ENCODE results near the gene RTN4R.

The RTN4R gene

DNA sequence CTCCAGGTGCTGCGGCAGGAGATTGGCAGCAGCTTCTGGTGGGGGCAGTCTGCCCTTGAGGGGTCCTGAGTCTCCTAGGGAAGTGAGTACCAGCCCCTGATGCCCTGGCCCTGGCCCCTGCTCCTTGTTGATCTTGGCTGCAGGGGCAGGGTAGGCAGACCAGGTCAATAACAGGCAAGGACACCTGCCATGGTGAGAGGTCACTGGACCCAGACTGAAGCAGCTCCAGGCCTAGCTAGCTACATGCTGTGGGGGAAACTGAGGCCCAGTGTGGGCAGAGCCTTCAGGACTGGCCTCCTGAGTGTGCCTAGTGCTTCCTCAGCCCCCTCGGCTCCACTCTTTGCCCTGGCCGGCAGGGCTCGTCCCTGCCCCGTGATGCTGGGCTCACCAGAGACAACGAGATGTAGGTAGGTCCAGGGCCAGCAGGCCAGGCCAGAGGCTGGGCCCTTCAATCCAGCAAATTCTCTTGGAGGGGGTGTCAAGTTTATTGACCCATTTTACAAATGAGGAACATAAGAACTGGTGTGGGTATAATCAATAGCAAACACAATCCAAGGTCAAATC, 20.4 kb downstream of the RTN4R start:
- no peak for DNase-seq
- in situ Hi-C loops (cut with HindIII; ENCODE audit: low pct_ligation_motif_present, low pct_unique_long_range_greater_than_20kb, low sequenced_read_pairs): no loop called here

DNA sequence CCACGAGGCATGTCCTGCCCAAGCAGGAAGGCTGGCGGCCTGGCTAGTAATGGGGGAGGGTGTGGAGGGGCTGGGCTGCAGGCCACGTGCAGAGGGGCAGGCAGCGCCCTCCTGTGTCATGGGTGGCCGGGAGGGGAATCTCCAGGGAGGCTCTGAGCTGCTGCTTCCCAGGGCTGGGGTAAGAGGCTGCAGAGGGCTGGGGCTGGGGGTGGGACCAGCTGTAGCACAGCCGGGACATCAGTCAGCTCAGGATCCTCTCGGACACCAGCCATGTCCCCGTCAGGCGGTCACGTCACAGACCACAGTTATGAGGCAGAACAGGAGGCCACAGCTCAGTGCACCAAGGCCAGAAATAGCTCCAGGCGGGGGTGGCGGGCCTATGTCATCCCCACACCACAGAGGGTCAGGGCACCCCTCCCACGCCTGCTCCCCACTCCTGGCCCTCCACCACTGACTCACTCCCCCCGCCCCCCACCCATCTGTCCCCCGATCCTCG, 21.1 kb downstream of the RTN4R start:
- DNase-seq: no peak
- in situ Hi-C loops (cut with HindIII; ENCODE audit: low pct_ligation_motif_present, low pct_unique_long_range_greater_than_20kb, low sequenced_read_pairs): no loop called here

DNA sequence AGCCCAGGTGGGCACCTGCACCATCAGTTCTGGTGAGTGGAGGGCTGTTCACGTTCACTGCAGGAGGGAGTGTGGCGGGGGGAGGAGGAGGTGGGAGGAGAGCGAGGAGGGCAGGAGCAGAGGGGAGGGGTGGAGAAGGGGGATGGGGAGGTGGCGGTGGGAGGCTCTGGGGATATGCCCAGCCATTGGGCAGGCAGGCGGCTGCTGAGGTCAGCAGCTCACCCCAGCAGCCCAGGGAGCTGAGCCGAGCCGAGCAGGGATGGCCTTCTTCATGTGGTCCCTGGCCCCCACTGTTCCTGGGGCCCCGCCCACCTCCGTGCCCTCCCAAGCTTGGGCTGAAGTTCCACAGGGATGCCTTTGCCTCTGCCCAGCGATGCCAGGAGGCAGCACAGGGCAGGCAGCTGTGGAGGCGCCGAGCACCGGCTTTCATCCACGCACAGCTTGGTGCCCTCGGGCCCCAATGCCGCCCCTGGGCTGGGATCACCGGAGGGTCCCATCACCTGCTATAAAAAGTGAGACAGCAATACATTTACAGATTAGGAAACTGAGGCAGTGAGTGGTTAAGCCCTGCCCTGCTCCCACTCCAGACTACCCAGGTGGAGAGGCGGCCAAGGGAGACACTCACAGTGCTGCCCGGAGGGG, 21.6 kb downstream of the RTN4R start:
- in situ Hi-C loops (cut with HindIII; ENCODE audit: low pct_ligation_motif_present, low pct_unique_long_range_greater_than_20kb, low sequenced_read_pairs): no loop called here
- no peak for DNase-seq

DNA sequence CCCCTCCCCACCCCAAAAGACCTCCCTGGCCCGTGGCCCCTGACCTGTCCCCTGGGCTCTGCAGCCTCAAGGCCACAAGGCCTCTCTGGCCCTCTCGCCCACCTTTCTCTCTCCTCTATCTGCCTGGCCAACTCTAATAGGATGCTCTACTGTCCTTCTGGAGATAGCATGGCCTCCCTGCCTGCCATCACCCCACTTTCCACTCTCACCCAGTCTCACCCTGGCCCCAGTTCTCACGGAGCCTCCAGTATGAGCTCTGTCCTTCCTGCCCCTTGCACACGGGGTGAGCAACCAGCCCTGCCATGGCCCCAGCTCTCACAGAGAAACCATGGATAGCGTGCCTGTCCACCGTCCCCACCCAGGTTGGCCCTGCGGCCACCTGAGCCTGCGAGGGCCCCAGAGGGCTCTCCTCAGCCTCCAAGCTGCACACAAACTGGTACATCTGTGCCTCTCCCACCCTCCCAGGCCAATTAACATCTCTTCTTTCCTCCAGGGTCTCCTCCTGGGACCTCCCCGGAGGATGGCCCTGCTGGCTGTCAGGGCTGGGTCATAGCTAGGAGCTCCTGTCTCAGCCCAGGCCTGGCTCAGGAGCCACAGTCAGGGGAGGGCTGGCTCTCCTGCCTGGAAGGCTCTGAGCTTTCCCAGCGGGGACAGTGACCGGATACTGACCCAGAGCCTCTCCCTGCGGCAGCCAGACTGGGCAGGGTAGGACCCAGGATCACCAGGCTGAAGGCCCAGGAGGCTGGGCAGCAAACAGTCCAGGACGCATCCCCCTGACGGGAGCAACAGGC, 22.3 kb downstream of the RTN4R start:
- in situ Hi-C loops (cut with HindIII; ENCODE audit: low pct_ligation_motif_present, low pct_unique_long_range_greater_than_20kb, low sequenced_read_pairs): no loop called here
- DNase-seq: no peak

DNA sequence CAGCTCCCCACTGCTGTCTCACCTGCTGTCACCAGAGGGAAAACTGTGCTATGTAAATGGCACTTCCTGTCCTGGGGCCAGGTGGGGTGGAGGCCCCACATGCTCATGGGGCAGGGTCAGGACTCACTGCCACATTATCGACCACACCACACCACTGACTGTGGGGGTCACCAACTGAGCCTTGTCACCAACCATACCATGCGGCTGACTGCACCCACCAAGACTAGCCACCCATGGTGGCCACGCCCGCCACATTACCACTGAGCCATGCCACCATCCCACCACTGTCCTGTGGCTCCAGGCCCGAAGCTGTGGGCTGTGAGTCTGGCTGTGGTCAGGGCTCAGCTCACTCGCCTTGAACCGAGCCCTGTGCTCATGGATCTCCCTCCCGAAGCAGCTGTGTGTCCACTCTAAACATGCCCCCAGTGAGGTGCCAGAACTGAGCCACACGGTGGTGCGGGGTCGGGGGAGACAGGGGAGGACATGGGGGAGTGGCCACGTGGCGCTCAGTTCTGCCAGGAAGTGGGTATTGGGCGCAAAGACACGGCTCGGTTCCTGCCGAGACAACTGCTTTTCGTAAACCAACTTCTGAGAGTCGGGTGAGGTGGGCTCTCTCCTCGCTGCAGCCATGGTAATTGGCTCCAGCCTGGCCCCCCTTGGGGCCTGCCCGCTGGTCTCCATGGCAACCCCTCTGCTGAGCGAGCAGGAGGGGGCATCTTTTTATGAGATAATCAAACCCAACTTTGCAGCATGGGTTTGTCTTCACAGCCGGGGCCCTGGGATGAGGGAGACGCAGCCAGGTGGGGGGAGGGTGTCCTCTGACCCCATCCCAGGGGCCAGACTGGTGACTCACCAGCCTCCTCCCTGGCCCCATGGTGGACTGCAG, 23.2 kb downstream of the RTN4R start:
- in situ Hi-C loops (cut with HindIII; ENCODE audit: low pct_ligation_motif_present, low pct_unique_long_range_greater_than_20kb, low sequenced_read_pairs): no loop called here
- no peak for DNase-seq

DNA sequence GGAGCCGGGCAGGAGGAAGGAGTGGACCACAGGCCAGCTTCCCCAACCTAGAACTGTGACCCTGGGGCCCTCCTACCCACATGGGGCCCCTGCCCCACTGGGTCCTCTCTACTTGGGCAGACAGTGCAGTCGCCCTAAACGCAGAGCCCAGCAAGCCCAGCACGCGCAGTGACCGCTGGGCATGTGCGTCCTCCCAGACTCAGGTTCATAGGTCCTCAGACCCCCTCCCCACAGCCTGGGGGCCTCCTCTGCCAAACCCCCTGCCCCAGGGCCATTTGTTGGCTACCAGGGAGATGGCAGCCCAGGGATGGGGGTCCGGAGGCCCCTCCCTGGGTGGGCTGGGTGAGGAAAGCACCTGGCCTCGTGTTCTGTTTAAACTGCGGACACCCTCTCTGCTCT, 23.9 kb downstream of the RTN4R start:
- in situ Hi-C loops (cut with HindIII; ENCODE audit: low pct_ligation_motif_present, low pct_unique_long_range_greater_than_20kb, low sequenced_read_pairs): no loop called here
- DNase-seq: no peak

DNA sequence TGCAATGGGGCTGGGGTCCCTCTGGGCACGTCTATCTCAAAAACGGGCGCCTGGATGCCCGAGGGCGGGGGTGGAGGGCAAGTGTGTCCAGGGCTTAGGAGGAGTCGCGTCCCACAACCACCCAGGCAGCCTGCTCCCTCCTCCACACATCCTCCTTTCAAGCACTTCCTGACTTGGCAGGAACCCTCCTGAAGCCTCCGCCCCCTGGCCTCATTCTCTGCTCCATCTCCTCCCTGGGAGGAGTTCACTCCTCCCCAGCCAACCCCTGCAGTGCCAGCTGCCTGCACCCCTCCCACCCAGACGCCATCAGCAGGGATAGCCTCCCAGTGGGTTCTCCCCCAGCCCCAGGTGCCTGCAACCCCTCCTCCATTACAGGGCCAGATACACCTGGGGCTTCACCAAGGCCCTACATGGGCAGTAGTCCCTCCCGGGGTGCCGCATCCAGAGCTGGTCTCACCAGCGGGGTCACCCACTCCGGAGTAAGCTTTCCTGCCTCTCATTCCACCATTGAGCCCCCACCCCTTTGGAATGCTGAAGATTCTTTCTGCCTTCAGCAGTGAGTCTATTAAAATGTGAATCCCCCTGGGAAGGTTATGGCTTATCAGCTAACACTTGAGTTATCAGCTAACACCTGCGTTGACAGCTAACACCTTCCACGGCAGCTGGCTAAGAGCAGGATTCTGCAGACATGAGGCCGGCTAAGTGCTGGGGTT, 24.4 kb downstream of the RTN4R start:
- DNase-seq: peak; percentile 60
- in situ Hi-C loops (cut with HindIII; ENCODE audit: low pct_ligation_motif_present, low pct_unique_long_range_greater_than_20kb, low sequenced_read_pairs): no loop called here

DNA sequence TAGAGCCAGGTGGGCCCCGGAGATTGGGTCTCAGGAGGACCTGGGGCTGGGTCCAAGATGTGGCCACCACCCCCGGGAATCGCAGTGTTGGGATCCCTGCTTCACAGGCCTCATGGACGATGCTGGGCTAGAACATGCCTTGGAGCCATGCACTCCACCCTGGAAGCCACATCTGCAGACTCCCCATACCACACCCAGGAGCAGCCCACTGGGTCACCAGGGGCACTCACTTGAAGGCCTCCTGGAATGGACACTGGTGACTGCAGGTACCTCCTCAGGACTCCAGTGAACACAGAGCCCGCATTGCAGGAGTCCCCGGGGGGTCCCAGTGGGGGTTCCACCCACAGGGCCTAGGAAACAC, 25.0 kb downstream of the RTN4R start:
- DNase-seq: no peak
- in situ Hi-C loops (cut with HindIII; ENCODE audit: low pct_ligation_motif_present, low pct_unique_long_range_greater_than_20kb, low sequenced_read_pairs): no loop called here

DNA sequence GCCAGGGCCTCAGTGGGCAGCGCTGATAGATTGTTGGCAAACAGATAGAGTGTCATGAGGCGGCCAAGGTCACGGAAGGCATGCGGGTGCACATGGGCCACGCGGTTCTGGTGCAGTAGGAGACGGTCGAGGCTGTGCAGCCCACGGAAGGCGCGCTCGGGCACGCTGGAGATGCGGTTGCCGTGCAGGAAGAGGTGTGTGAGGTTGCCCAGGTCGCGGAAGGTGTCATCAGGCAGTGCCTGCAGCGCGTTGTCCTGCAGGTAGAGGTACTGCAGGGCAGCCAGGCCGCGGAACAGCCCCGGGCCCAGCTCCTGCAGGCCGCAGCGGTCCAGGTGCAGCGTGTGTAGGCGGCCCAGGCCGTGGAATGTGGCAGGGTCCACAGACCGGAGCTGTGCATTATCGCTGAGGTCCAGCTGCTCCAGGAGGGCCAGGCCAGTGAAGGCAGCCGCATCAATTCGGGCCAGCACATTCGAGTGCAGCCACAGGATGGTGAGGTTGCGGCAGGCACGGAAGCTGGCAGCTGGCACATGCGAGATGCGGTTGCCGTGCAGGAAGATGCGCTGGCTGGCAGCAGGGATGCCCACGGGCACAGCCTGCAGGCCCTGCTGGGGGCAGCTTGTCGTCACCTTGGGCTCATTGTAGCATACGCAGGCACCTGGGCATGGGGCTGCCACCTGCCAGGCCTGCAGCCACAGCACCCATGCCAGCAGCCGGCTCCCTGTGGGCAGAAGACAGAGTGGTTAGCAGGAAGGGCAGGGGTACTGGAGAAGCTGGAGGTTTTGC, 25.5 kb downstream of the RTN4R start:
- in situ Hi-C loops (cut with HindIII; ENCODE audit: low pct_ligation_motif_present, low pct_unique_long_range_greater_than_20kb, low sequenced_read_pairs): no loop called here
- DNase-seq: no peak

DNA sequence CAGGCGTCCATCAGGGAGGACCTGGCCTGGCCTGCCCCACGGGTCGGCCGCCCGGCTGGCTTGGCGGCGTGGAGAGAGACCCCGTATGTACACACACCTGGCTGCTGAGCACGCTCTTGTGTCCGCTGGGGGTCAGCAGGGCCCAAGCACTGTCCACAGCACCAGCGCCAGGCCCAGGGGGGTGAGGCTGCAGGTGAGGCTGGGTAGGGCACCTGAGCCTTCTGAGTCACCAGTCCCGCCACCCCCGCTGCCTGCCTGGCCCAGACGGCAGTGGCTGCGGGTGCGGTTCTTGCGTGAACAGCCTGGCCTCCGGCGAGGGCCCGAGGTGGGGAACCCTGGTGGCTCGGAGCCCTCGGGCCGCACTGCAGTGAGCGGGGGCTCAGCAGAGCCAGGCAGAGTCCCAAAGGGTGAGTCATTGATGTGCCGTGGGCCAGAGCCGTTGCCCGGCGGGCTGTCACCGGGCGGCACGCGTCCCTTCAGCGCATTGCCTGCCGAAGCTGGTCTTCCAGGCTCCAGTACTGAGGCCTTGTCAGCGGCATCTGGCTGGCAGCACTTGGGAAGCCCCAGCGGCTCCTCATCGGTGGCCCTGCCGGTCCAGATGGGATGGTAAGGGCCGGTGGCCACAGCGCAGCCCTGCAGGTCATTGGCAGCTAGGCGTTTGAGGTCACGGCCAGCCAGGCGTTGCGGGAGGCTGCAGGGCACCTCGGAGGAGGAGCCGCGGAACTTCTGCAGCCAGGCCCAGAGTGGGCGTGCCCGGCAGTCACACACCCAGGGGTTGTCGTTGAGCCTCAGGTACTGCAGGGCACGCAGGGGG, 26.3 kb downstream of the RTN4R start:
- no peak for DNase-seq
- in situ Hi-C loops (cut with HindIII; ENCODE audit: low pct_ligation_motif_present, low pct_unique_long_range_greater_than_20kb, low sequenced_read_pairs): no loop called here

DNA sequence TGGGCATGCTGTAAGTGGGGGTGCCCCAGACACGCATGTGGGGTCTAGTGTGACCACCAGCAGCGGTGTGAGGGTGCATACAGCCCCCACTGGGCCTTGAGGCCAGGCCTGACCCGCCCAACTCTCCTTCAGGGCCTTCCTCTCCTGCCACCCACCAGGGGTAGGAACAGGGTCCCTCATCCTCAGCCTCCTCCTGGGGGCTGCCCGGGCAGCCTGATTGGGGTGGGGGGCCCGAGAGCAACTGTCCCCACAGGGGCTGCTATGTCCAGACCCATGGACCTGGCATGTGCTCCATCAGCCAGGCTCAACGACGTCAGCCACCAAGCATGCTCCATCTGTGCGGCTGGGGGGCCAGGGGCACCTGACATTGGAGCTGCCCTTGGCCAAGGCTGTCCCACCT, 27.2 kb downstream of the RTN4R start:
- in situ Hi-C loops (cut with HindIII; ENCODE audit: low pct_ligation_motif_present, low pct_unique_long_range_greater_than_20kb, low sequenced_read_pairs): no loop called here
- DNase-seq: no peak

DNA sequence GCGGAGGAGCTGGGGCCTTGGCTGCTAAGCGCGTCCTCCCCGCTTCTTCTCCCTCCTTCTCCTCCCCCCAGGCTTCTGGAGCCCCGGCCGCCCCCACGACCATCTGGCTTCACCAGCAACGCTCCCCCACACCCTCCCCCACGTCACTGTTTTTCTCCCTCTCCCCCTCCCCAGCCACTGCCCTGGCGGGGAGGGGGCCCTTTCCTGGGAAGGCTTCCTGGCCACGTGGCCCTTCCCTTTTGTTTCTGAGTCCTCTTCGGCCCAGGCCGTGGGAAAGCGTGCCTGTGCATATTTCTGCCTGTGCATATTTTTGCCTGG, 27.7 kb downstream of the RTN4R start:
- no peak for DNase-seq
- in situ Hi-C loops (cut with HindIII; ENCODE audit: low pct_ligation_motif_present, low pct_unique_long_range_greater_than_20kb, low sequenced_read_pairs): no loop called here

DNA sequence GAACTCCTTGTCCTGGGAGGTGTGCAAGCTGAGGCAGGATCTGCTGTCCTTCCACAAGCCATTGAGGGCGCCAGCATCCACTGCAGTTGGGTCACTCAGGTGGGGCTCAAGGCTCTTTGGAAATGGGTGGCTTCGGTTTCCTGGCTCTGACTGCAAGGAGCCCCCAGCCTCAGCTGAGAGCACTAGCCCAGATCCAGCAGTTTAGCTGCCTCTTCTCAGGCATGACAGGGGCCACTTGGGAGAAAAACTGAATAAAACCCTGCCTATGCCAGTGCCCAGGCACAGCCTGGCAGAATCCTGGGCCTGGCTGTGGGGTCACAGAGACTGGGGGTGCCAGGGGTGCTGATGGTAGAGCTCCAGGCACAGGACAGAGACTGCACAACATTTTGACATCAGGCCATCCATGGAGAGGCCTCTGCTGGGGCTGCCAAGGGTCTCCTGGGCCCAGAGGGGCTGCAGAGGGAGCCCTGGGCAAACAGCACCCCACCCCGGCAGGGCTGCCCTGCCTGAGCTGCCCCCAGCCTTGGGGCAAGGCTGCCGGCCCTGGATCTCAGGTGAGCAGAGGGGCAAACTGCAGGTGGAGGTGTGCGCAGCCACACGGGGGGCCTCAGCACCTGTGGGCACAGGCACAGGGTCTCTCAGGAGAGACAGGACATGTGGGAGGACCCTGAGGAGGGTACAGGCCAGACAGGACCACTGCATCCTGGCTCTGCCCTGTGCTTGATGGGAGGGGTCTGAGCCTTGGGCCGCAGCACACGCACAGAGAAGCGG, 28.3 kb downstream of the RTN4R start:
- in situ Hi-C loops (cut with HindIII; ENCODE audit: low pct_ligation_motif_present, low pct_unique_long_range_greater_than_20kb, low sequenced_read_pairs): no loop called here
- DNase-seq: no peak

DNA sequence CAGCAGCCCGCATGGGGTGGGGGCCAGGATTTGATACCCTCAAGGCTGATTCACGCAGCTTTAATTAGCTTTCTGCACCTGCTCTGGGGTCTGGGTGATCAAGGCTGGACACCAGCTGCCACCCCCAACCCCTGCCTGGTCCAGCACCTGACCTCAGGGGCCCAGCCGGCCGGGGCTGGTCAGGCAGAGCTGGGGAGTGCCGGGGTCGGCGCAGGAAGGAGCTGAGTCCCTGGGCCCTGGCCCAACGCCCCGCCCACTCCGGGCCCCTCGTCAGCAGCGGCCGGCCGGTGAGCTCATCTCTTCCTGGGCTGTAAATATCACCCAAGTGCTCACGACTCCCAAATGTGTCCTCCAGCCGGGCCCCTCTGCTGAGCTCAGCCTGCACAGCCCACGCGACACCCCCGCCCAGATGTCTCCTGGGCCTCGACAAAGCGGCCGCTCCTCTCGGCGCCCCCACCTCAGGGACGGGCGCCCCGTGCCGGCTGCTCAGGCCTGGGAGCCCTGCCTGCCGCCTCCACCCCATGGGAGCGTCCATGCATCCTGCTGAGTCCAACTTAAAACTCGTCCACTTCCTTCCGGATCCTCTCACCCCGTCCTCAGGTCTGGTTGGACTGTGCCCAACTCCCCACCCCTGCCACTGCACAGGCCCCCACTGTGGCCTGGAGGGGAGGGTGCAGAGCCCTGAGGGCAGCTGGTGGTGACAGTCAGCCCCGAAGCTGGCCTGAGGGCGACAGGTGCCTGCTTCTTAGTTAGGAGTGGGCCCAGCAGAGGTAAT, 29.0 kb downstream of the RTN4R start:
- no peak for DNase-seq
- in situ Hi-C loops (cut with HindIII; ENCODE audit: low pct_ligation_motif_present, low pct_unique_long_range_greater_than_20kb, low sequenced_read_pairs): no loop called here

DNA sequence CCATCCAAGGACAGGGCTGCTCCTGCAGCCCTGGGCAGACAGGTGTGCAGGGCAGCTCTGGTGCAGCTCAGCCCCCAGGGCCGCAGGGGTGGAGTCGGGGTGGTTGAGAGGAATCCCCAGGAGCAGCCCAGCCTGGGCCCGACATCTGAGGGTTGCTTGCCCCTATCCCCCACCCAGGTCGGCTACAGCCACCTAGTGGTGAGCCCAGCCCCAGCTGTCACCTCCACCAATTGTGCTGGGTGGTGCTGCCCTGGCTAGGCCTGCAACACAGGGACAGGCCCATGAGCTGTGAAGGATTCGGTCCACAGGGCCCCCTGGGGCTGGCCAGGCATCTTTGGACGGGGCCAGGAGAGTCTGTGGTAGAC, 29.6 kb downstream of the RTN4R start:
- in situ Hi-C loops (cut with HindIII; ENCODE audit: low pct_ligation_motif_present, low pct_unique_long_range_greater_than_20kb, low sequenced_read_pairs): no loop called here
- DNase-seq: peak; percentile 39

Data from ACHN (cell line).